GM23248 (cell line): Measurements from ENCODE around the gene RIMS3. TPM values are rescaled to one million over a fixed set of nuclear protein-coding genes. Genes with fewer than 3 reads are reported as not detected.
"Not testable (repeated sequence)": the region's sequence is repeated elsewhere in the genome, so short reads cannot be mapped to it uniquely, and the experiment has no call there.

Experiments used
- DNase-seq: peaks from one replicate; pipeline ENCODE4 v3.0.0-alpha.2; 2015
- H2AFZ ChIP-seq: fragments of 200-600 bp; sonication (generic); 2 replicates; pipeline ENCODE4 v1.6.1; 2016; ENCODE audit warnings: antibody characterized with exemption
- H3F3A ChIP-seq: fragments of 200-600 bp; sonication (generic); 2 replicates; pipeline ENCODE4 v1.6.1; 2016; ENCODE audit warnings: mild to moderate bottlenecking, antibody characterized with exemption, mixed run types; ENCODE audit not compliant: insufficient read depth
- H3K27ac ChIP-seq: fragments of 200-600 bp; sonication (generic); 2 replicates; pipeline ENCODE4 v1.5.1; 2016; ENCODE audit warnings: mild to moderate bottlenecking
- H3K27me3 ChIP-seq: fragments of 200-600 bp; sonication (generic); replicated peaks from 2 replicates; pipeline ENCODE4 v1.6.1; 2016; ENCODE audit warnings: mild to moderate bottlenecking; ENCODE audit not compliant: insufficient read depth
- H3K36me3 ChIP-seq: fragments of 200-600 bp; sonication (generic); 2 replicates; pipeline ENCODE4 v1.6.1; 2016; ENCODE audit warnings: low read depth, mild to moderate bottlenecking
- H3K4me1 ChIP-seq: fragments of 200-600 bp; sonication (generic); 2 replicates; pipeline ENCODE4 v1.6.1; 2016; ENCODE audit warnings: mild to moderate bottlenecking; ENCODE audit not compliant: insufficient read depth
- H3K4me2 ChIP-seq: fragments of 200-600 bp; sonication (generic); one replicate; pipeline ENCODE4 v1.6.1; 2016; ENCODE audit warnings: mild to moderate bottlenecking; ENCODE audit not compliant: unreplicated experiment
- H3K4me3 ChIP-seq: fragments of 200-600 bp; sonication (generic); 2 replicates; pipeline ENCODE4 v1.5.1; 2016; ENCODE audit warnings: mild to moderate bottlenecking
- H3K79me2 ChIP-seq: fragments of 200-600 bp; sonication (generic); 2 replicates; pipeline ENCODE4 v1.6.1; 2016; ENCODE audit warnings: mild to moderate bottlenecking; ENCODE audit not compliant: insufficient read depth
- H3K9ac ChIP-seq: fragments of 200-600 bp; sonication (generic); 2 replicates; pipeline ENCODE4 v1.6.1; 2016; ENCODE audit warnings: mild to moderate bottlenecking
- H3K9me2 ChIP-seq: fragments of 200-600 bp; sonication (generic); 2 replicates; pipeline ENCODE4 v1.6.1; 2016; ENCODE audit warnings: mixed run types, mild to moderate bottlenecking, moderate library complexity; ENCODE audit not compliant: insufficient read depth
- H3K9me3 ChIP-seq: fragments of 200-600 bp; sonication (generic); one replicate; pipeline ENCODE4 v1.6.1; 2017; ENCODE audit warnings: low read depth
- H4K20me1 ChIP-seq: fragments of 200-600 bp; sonication (generic); 2 replicates; pipeline ENCODE4 v1.6.0; 2016; ENCODE audit not compliant: insufficient read depth
- EZH2 ChIP-seq: fragments of 200-600 bp; sonication (generic); IDR thresholded peaks from 2 replicates; pipeline ENCODE4 v1.6.1; 2018; ENCODE audit warnings: antibody characterized with exemption, mild to moderate bottlenecking; ENCODE audit not compliant: insufficient read depth, poor library complexity, severe bottlenecking
- EZH2phosphoT487 ChIP-seq: fragments of 200-600 bp; sonication (generic); IDR thresholded peaks from 2 replicates; pipeline ENCODE4 v1.6.1; 2018; ENCODE audit warnings: antibody characterized with exemption, moderate library complexity, mild to moderate bottlenecking, low read depth; ENCODE audit not compliant: insufficient read depth
- WGBS, 2 experiments: methylation state at CpG; one replicate each; pipeline ENCODE4 v1.1.6; 2015 to 2017; ENCODE audit warnings: low lambda C conversion rate in 2 of 2, low coverage in 1 of 2; ENCODE audit errors: missing lambda C conversion rate in 2 of 2; 5-methylcytosine and 5-hydroxymethylcytosine counted together
- in situ Hi-C: fragments of 300-500 bp; cut with MboI; formaldehyde crosslinking; loops from 2 replicates; pipeline ENCODE4 v1.15.0; 2020
- polyA plus RNA-seq: library from polyadenylated mRNA; unstranded; fragments of >200 nt; fragmentation: Nextera tagmentation; extraction: Ambion mirVana; gene quantifications from 2 replicates; pipeline ENCODE4 v1.2.1, GENCODE V29; 2016
- total RNA-seq: library from RNA; depleted of rRNA; stranded (reverse); fragments of >200 nt; shearing (Covaris generic); gene quantifications from 2 replicates; pipeline ENCODE4 v1.2.3, GENCODE V29; 2014

Gene RIMS3
- total and polyA plus RNA-seq, 2 experiments from 2014 or later = 0.18 TPM; not detected in 1

- H3K9me2 ChIP-seq = no peaks in the 10 kb centered on the region
- H4K20me1 ChIP-seq = no peaks in the 10 kb centered on the region
- no peak overlapping the region for H3K27ac ChIP-seq
- no peaks in the 10 kb centered on the region for H3K79me2 ChIP-seq
- no peak overlapping the region for H2AFZ ChIP-seq
- no peaks in the 10 kb centered on the region for H3K4me1 ChIP-seq
- H3K9ac ChIP-seq = no peak overlapping the region
- H3K9me3 ChIP-seq = no peaks in the 10 kb centered on the region
- H3K4me3 ChIP-seq = no peak overlapping the region
- H3K4me2 ChIP-seq = no peak overlapping the region
- H3K27me3 ChIP-seq = no peaks in the 10 kb centered on the region
- no peaks in the 10 kb centered on the region for H3K36me3 ChIP-seq
- in situ Hi-C loops = no loop called here
- H3F3A ChIP-seq = no peaks in the 10 kb centered on the region; the same call in 1 of the 2 replicates
- TF ChIP-seq EZH2 = no peak
- no peak for TF ChIP-seq EZH2phosphoT487
- DNase-seq = no peak
Observed at GRCh38 chr1:40633523-40633922, 32.0 kb downstream of the RIMS3 start.

DNA sequence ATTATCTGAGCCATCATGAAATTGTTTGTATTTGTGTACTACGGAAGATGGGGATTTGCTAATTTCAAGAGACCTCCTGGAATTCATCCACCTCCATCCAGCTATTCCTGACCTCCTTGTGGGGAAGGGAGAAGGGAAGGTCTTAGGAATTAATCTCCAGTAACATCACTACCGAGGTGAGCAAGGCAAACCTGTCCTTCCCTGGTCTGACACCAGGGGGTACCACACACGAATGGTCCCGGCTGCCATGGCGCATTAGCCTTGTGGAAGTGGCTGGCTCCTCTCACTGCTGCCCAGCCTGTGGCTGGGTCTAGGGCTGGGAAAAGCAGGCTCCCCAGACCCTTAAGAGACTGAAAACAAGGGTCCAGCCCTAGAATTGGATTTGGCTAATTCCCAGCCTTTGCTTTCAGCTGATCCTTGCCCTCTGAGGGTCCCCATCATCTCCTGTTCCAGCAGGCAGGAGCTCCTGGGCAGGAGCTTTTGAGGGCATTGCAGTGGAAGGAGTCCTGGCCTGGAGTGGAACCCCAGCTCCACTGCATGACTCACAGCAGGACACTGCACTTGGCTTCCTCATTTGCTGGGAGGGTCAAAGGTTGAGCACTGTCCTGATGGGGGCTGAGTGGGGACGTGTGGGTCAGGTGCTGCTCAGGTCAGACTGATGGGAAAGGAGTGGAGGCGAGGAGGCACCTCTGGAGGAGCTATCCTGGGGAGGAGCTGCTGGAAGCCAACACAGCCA, 34.8 kb downstream of the RIMS3 start:
- H3F3A ChIP-seq = no peaks in the 10 kb centered on the region; the same call in 1 of the 2 replicates
- H3K4me2 ChIP-seq = no peak overlapping the region
- no peak overlapping the region for H3K27ac ChIP-seq
- no peak overlapping the region for H3K9ac ChIP-seq
- H3K9me3 ChIP-seq = no peaks in the 10 kb centered on the region
- in situ Hi-C loops = no loop called here
- no peaks in the 10 kb centered on the region for H3K4me1 ChIP-seq
- H2AFZ ChIP-seq = no peak overlapping the region
- DNase-seq = peak; percentile 64
- no peaks in the 10 kb centered on the region for H3K79me2 ChIP-seq
- H3K27me3 ChIP-seq = peaks cover 11% of the 10 kb centered on the region; the same call in 1 of the 2 replicates
- no peaks in the 10 kb centered on the region for H3K36me3 ChIP-seq
- no peak overlapping the region for H3K4me3 ChIP-seq
- 41 to 51% methylated on average over 7 of the region's 7 CpGs for WGBS, 2 experiments
- H3K9me2 ChIP-seq = no peaks in the 10 kb centered on the region
- TF ChIP-seq EZH2phosphoT487 (no peak), EZH2 (no peak)
- H4K20me1 ChIP-seq = no peaks in the 10 kb centered on the region

DNA sequence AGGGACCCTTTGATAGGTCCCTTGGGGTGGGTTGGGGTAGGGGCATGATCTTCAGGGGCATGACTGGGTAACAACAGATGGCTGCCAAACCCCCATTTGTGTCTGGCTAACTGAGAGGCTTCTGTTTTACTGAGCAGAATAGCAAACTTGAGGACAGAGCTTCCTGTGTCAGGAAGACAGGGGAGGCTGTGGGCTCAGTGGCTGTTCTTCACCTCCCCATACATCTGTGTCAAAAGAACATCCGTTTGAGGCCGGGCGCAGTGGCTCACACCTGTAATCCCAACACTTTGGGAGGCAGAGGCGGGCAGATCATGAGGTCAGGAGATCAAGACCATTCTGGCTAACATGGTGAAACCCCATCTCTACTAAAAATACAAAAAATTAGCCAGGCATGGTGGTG, 35.9 kb downstream of the RIMS3 start:
- H3K9me2 ChIP-seq, H3K79me2 ChIP-seq, H3K4me1 ChIP-seq, H3F3A ChIP-seq, in situ Hi-C loops, DNase-seq, H2AFZ ChIP-seq, H3K9ac ChIP-seq, H3K9me3 ChIP-seq, H3K4me3 ChIP-seq, H3K4me2 ChIP-seq, H3K27ac ChIP-seq, H4K20me1 ChIP-seq, H3K36me3 ChIP-seq: not testable (repeated sequence)
- H3K27me3 ChIP-seq = peaks cover 11% of the 10 kb centered on the region; the same call in 1 of the 2 replicates
- WGBS, 2 experiments = 69 to 76% methylated on average over 4 of the region's 4 CpGs

GRCh38 chr1:40628903-40629292, 36.6 kb downstream of the RIMS3 start:
- H3K9me3 ChIP-seq = no peaks in the 10 kb centered on the region
- H3K79me2 ChIP-seq = no peaks in the 10 kb centered on the region
- in situ Hi-C loops = no loop called here

More at GRCh38 chr1:40628903-40629292, 36.6 kb downstream of the RIMS3 start:
- WGBS, 2 experiments = 45 to 51% methylated on average over 2 of the region's 2 CpGs
- H3F3A ChIP-seq = no peaks in the 10 kb centered on the region
- no peaks in the 10 kb centered on the region for H3K4me1 ChIP-seq
- no peak overlapping the region for H3K4me2 ChIP-seq
- DNase-seq = no peak
- H3K27me3 ChIP-seq = peaks cover 11% of the 10 kb centered on the region; the same call in 1 of the 2 replicates
- TF ChIP-seq EZH2 (no peak), EZH2phosphoT487 (no peak)
- H4K20me1 ChIP-seq = no peaks in the 10 kb centered on the region
- no peak overlapping the region for H3K4me3 ChIP-seq
- H3K36me3 ChIP-seq = no peaks in the 10 kb centered on the region
- H2AFZ ChIP-seq = no peak overlapping the region
- no peaks in the 10 kb centered on the region for H3K9me2 ChIP-seq
- H3K9ac ChIP-seq = no peak overlapping the region
- H3K27ac ChIP-seq = no peak overlapping the region
